Activated T-helper 2 cell treated with anti-CD3 and anti-CD28 coated beads, Interferon-gamma antibody, Interleukin-2, Interleukin-4, amounts not matched to agents 10 μg/mL and 5 μg/mL and 100 μg/mL, durations not matched to agents 14 hours and 24 hours and 36 hours (primary cell): ENCODE measurements around the gene PHRF1. TPM values are rescaled to one million over a fixed set of nuclear protein-coding genes. Genes with fewer than 3 reads are reported as not detected.
"Not testable (repeated sequence)": the region's sequence is repeated elsewhere in the genome, so short reads cannot be mapped to it uniquely, and the experiment has no call there.

Experiments
- DNase-seq: peaks from one replicate; pipeline ENCODE4 v3.0.0; 2021; ENCODE audit warnings: low spot score
- H3K27ac Mint-ChIP-seq: one replicate; pipeline ENCODE4 v1.8.0; 2021; ENCODE audit warnings: mixed read lengths
- H3K27me3 Mint-ChIP-seq: one replicate; pipeline ENCODE4 v1.8.0; 2021; ENCODE audit warnings: low read depth, mixed read lengths
- H3K36me3 Mint-ChIP-seq: one replicate; pipeline ENCODE4 v1.8.0; 2021; ENCODE audit warnings: low read depth, mixed read lengths
- H3K4me1 Mint-ChIP-seq: one replicate; pipeline ENCODE4 v1.8.0; 2021; ENCODE audit warnings: low read depth, mixed read lengths
- H3K4me3 Mint-ChIP-seq: one replicate; pipeline ENCODE4 v1.8.0; 2021; ENCODE audit warnings: low read depth, mild to moderate bottlenecking, moderate library complexity, mixed read lengths
- H3K9me3 Mint-ChIP-seq: one replicate; pipeline ENCODE4 v1.8.0; 2021; ENCODE audit warnings: mixed read lengths
- intact Hi-C: fragments of 100-400 bp; cut with micrococcal nuclease; formaldehyde crosslinking; loops from one replicate; pipeline ENCODE4 v1.15.1; 2023
- total RNA-seq: library from RNA; stranded (reverse); gene quantifications from 2 replicates; pipeline ENCODE4 v1.2.3, GENCODE V29; 2022

PHRF1 gene
- total RNA-seq, 1 donor from 2014 or later: 54.0 TPM

- no peak for DNase-seq
- H3K36me3 Mint-ChIP-seq: peaks cover 27% of the 10 kb centered on the region
- no peaks in the 10 kb centered on the region for H3K9me3 Mint-ChIP-seq
- intact Hi-C loops: no loop called here
- H3K27me3 Mint-ChIP-seq: no peaks in the 10 kb centered on the region
- H3K27ac Mint-ChIP-seq: no peak overlapping the region
- peaks cover 2% of the 10 kb centered on the region for H3K4me1 Mint-ChIP-seq
- no peak overlapping the region for H3K4me3 Mint-ChIP-seq
Measured at GRCh38 chr11:565921-566509, 10.3 kb upstream of the PHRF1 start.

- H3K4me1 Mint-ChIP-seq: peaks cover 2% of the 10 kb centered on the region
- H3K27ac Mint-ChIP-seq: no peak overlapping the region
- DNase-seq: no peak
- H3K9me3 Mint-ChIP-seq: no peaks in the 10 kb centered on the region
- peak overlapping the region; percentile 85 for H3K4me3 Mint-ChIP-seq
- peaks cover 27% of the 10 kb centered on the region for H3K36me3 Mint-ChIP-seq
- H3K27me3 Mint-ChIP-seq: no peaks in the 10 kb centered on the region
- intact Hi-C loops: no loop called here
Measured at GRCh38 chr11:567011-567628, 9.2 kb upstream of the PHRF1 start.

DNA sequence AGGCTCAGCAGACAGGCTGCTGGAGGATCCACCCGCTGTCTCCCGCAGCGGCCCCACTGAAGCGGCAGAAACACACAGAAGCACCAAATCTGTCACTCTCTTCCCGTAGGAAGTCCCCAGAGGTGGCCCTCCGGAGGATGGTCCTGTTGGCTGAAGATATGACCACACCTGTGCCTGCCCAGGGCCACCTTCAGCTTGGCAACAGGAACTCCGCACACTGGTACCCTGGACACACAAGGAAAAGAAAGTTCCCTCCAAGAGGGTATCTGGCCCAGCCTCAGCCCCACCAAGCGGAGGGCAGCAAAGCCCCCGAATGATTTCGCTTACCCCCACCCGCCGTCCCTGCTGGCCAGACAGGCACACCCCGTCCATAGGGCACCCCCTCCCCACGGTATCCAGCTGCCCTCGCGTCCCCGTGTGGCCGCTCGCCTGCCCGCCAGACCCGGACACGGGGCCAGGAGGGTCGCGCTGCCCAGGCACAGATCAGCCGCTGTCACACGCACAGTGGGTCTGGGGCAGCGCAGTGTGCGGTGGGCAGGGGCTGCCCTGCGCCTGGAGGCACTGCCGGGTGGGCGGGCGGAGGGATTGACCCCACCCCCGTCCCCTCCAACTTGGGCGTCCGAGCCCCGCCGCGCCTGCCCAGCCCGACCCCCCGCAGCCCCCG, 8.5 kb upstream of the PHRF1 start:
- Mint-ChIP-seq H3K4me1 (peaks cover 2% of the 10 kb centered on the region), H3K27me3 (no peaks in the 10 kb centered on the region)

DNA sequence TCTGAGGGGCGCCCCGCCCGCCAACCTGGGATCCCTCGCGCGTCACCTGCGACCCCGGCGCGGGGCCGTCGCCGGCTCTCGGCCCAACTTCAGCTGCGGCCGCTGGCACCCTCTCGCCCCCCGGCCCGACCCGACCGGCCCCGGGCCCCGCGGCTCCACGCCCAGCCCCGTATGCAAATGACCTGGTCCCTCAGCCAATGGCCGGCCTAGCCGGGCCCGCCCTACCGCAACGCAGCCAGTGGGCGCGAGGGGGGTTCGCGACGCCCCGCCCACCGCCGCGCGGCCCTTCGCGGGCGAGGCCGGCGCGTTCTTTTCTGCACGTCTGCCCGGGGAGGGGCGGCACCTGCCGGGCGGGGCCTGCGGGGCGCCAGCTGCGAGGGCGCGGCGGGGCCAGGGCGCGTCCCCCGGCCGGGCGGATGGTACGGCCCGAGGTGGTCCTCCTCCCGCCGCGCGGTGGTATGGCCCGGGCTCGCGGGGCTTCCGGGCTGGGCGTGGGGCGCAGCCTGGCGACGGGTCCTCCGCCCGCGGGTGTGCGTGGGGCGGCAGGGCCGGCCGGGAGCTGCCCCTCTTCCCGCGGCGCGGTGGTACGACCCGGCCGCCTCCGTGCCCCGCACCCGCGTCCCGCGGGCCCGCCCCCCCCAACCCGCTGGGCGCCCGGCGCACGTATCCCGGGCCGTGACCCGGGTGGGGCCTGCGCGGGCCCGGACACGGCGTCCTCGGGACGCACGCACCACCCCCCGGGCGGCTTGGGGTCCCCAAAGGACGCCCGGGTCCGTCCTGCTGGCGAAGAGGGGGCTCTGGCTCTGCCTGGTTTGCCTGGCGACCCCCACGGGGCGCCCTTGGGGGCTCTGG, 7.7 kb upstream of the PHRF1 start:
- no peaks in the 10 kb centered on the region for H3K27me3 Mint-ChIP-seq
- peaks cover 26% of the 10 kb centered on the region for H3K36me3 Mint-ChIP-seq
- H3K4me3 Mint-ChIP-seq: peak overlapping the region; percentile 75
- H3K4me1 Mint-ChIP-seq: peaks cover 4% of the 10 kb centered on the region
- peak overlapping the region; percentile 33 for H3K27ac Mint-ChIP-seq
- H3K9me3 Mint-ChIP-seq: no peaks in the 10 kb centered on the region
- intact Hi-C loops: loop anchor here (1.0 to 2.0 kb wide), 2 partner anchors 8 to 62 kb away; partner anchors contain the start of genes PHRF1 and RNH1
- peak; percentile 95 for DNase-seq

More for the DNA sequence above, 8.5 kb upstream of the PHRF1 start:
- no peak for DNase-seq
- Mint-ChIP-seq H3K36me3 (peaks cover 27% of the 10 kb centered on the region), H3K27ac (peak overlapping the region; percentile 46), H3K4me3 (peak overlapping the region; percentile 85), H3K9me3 (no peaks in the 10 kb centered on the region)
- intact Hi-C loops: loop anchor here (1.0 to 2.0 kb wide), 2 partner anchors 9 to 61 kb away; partner anchors contain the start of genes PHRF1 and RNH1

GRCh38 chr11:569158-569885, 6.9 kb upstream of the PHRF1 start:
- H3K4me3 Mint-ChIP-seq: peak overlapping the region; percentile 75
- H3K9me3 Mint-ChIP-seq: no peaks in the 10 kb centered on the region
- DNase-seq: no peak
- no peaks in the 10 kb centered on the region for H3K27me3 Mint-ChIP-seq
- H3K36me3 Mint-ChIP-seq: peaks cover 21% of the 10 kb centered on the region
- intact Hi-C loops: loop anchor here (2.0 kb wide), 1 partner anchor 63 kb away; the partner anchor contains the start of gene RNH1
- peaks cover 8% of the 10 kb centered on the region for H3K4me1 Mint-ChIP-seq
- H3K27ac Mint-ChIP-seq: peak overlapping the region; percentile 33

DNA sequence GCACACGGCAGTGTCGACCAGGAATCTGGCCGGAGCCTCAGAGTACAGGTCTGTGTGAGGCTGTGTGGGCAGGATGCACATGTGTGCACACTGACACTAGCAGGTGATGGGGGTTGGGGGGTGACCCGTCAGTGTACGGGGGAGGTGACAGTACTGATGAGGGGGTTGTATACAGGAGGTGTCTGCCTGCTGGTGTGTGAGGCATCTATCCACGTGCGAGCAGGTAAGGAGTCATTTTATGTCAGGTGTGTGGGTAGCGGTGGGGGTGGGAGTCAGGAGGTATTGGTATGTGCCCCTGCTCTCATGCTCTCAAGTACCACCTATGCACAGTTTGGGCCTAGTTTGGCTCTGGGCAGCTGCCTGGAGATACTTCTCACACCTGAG, 4.5 kb upstream of the PHRF1 start:
- no peak for DNase-seq
- Mint-ChIP-seq H3K27ac (no peak overlapping the region), H3K4me1 (peaks cover 14% of the 10 kb centered on the region), H3K36me3 (peaks cover 10% of the 10 kb centered on the region), H3K9me3 (no peaks in the 10 kb centered on the region), H3K27me3 (peaks cover 5% of the 10 kb centered on the region), H3K4me3 (no peak overlapping the region)
- intact Hi-C loops: no loop called here

DNA sequence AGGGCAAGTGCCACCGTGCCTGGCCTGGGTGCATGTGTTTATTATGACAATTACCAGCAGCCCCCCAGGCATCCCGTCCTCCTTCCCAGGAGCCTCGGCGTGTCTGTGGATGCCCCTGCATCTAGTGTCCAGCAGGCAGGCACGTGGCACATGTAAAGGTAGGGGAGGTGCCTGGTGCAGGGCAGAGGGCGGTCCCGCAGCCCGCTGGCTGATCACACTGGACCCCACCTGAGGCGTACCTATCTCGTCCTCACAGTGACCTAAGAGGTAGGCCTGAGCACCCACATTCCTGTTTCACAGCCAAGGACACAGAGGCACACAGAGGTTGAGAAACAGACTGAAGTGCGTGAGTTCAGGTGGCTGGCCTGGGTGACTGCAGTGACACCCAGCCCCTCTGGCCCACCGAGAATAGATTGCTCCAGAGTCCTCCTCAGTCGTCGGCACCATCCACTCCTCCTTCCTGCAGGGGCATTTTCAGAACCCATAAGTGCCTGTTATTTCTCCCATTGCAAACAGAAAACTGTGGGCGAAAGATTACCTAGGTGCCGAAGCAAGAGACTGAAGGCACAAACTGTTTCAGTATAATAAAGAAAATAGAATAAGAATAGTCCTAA, 3.0 kb upstream of the PHRF1 start:
- H3K4me1 Mint-ChIP-seq: peaks cover 22% of the 10 kb centered on the region
- intact Hi-C loops: no loop called here

GRCh38 chr11:574031-574570, 2.2 kb upstream of the PHRF1 start:
- H3K27ac Mint-ChIP-seq, DNase-seq, intact Hi-C loops, H3K9me3 Mint-ChIP-seq, H3K27me3 Mint-ChIP-seq, H3K36me3 Mint-ChIP-seq: not testable (repeated sequence)
- peaks cover 22% of the 10 kb centered on the region for H3K4me1 Mint-ChIP-seq
- H3K4me3 Mint-ChIP-seq: peak overlapping the region; percentile 86

More for the DNA sequence above, 3.0 kb upstream of the PHRF1 start:
- no peak overlapping the region for H3K27ac Mint-ChIP-seq
- DNase-seq: no peak
- H3K27me3 Mint-ChIP-seq: peaks cover 5% of the 10 kb centered on the region
- no peaks in the 10 kb centered on the region for H3K9me3 Mint-ChIP-seq
- peaks cover 6% of the 10 kb centered on the region for H3K36me3 Mint-ChIP-seq
- no peak overlapping the region for H3K4me3 Mint-ChIP-seq

GRCh38 chr11:574632-575312, 1.5 kb upstream of the PHRF1 start:
- DNase-seq: no peak
- Mint-ChIP-seq H3K4me1 (peaks cover 26% of the 10 kb centered on the region), H3K4me3 (peak overlapping the region; percentile 86), H3K27ac (no peak overlapping the region), H3K27me3 (peaks cover 5% of the 10 kb centered on the region), H3K9me3 (no peaks in the 10 kb centered on the region), H3K36me3 (peaks cover 6% of the 10 kb centered on the region)
- intact Hi-C loops: loop anchor here (5.0 kb wide), 1 partner anchor 38 kb away; no protein-coding TSS in a partner anchor

DNA sequence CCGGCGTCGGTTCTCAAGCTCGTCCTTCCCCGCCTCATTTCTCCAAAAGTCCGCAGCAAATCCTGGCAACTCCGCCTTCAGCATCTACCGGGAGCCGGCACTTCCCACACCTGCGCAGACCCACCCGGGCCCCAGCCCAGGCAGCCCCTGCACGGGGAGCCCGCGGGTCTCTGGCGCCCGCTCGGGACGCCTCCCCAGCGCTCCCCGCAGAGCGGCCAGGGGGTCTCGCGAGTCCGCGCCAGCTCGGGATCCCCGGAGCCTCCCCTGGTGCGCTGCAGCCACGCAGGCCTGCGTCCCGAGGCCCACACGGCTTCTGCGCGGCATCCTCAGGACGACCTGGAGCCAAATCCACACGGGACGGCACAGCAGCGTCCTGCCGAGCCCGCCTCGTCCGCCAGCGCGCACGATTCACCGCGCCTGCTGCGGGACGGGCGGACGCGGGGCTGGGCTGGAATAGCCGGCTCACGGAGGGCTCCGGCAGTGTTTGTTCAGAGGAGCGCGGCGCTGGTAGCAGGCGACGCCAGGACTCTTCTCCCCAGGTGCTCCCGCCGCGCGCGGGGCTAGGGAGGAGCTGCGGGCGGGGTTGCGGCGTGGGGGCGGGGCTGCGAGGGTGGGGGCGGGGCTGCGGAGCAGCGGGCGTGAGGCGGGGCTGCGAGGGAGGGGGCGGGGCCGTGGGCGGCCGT, 816 bp upstream of the PHRF1 start:
- H3K36me3 Mint-ChIP-seq: peaks cover 6% of the 10 kb centered on the region
- H3K4me1 Mint-ChIP-seq: peaks cover 29% of the 10 kb centered on the region

More for the DNA sequence above, 816 bp upstream of the PHRF1 start:
- H3K4me3 Mint-ChIP-seq: peak overlapping the region; percentile 86
- no peak overlapping the region for H3K27ac Mint-ChIP-seq
- DNase-seq: no peak
- no peaks in the 10 kb centered on the region for H3K9me3 Mint-ChIP-seq
- intact Hi-C loops: loop anchor here (5.0 kb wide), 1 partner anchor 37 kb away; no protein-coding TSS in a partner anchor
- peaks cover 5% of the 10 kb centered on the region for H3K27me3 Mint-ChIP-seq
